Metanephros (tissue), 1 donor: ENCODE measurements around the gene TMEM190. TPM values are rescaled to one million over a fixed set of nuclear protein-coding genes. Genes with fewer than 3 reads are reported as not detected.

Source experiments
- total RNA-seq: library from RNA; depleted of rRNA; stranded (reverse); fragments of >200 nt; gene quantifications from one replicate; pipeline ENCODE4 v1.2.3, GENCODE V29; 2014

Gene TMEM190
- not detected for total RNA-seq

DNA sequence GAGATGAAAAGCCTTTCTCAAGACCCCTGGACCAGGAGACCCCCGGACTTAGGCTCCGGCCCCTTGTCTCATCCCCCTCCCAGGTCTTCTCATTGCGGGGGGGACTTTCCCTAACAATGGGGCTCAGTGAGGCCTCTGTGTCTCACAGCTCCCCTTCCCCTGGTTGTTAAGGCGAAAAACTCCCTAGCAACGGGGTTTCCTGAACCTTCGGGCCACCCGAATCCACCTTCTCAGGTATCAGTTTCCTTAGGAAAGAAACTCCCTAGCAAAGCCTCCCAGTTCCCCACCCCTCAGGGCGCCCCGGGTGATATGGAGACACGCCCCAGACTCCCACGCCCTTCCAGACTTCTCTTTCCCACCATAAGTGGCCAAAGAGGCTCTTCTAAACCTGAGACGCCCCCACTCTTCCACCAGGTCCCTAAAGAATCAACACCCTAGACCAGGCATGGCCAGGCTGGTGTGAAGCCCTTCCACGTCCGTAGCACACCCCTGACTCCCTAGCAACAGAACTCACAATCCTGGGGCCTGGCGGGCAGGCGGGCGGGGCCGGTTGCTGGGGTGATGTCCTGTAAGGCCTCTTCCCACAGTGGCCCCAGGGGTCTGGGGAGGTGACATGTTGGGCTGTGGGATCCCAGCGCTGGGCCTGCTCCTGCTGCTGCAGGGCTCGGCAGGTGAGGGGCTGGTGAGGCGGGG lies at the start of gene TMEM190:
TMEM190 (plus strand) TSS at position 586 of the 693 bp plus-strand sequence; CDS start at position 614, 28 bp downstream.

DNA sequence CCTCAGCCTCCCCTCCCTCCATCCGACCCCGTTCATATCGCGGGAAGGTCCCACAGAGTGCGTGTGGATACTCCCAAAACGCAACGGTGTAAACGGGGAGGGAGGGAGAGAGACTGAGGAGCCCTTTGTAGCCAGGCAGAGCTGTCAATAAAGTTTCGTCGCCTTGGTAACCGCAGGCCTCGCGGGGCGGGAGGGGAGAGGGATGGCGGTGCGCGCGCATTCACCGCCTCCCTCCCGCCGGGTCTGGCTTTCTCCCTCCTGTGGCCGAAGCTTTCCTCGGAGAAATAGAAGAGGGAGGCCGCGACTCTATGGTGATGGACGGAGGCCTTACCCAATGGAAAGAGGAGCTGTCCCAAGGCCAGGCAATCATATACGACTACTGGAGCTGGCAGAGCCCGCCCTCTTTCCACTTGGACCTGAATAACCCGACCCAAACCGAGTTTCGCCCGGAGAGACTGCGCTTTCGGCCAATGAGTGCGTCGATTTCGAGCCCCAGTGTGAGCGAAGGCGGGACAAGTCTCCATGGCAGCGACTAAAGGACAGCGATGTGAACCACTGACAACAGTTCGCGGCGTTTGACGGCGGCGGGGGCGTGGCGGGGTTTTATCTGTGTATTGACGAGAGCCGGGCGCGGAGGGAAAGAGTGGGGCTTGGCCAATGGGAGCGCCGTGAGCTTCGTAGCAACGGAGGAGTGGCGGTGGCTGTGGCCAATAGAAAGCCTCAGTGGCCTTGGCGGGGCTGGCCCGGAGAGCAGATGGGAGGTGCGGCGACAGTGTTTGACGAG lies 37.3 kb upstream of the TMEM190 start, which contains the start of gene KMT5C:
KMT5C (plus strand) TSS at position 772 of the 784 bp plus-strand sequence. CDS start 2,061 bp downstream, outside the sequence.

GRCh38 chr19:55354698-55355212 lies 21.9 kb upstream of the TMEM190 start, which contains the start of gene COX6B2:
Gene COX6B2, minus strand, starts transcription at chr19:55354719. Its CDS starts 198 bp downstream, at chr19:55354521.

GRCh38 chr19:55362990-55363716 lies 13.5 kb upstream of the TMEM190 start, which contains the start of gene GARIN5B:
Gene GARIN5B, minus strand, starts transcription at chr19:55363260. Its CDS starts 194 bp downstream, at chr19:55363066.

GRCh38 chr19:55370305-55370988 lies 6.2 kb upstream of the TMEM190 start, which contains the start of gene IL11:
Gene IL11, minus strand, starts transcription at chr19:55370463. Its CDS starts 153 bp downstream, at chr19:55370310.

GRCh38 chr19:55384131-55384919 lies 7.7 kb downstream of the TMEM190 start, which contains the start of gene TMEM238:
Gene TMEM238, minus strand, starts transcription at chr19:55384292. Its CDS starts 33 bp downstream, at chr19:55384259.

DNA sequence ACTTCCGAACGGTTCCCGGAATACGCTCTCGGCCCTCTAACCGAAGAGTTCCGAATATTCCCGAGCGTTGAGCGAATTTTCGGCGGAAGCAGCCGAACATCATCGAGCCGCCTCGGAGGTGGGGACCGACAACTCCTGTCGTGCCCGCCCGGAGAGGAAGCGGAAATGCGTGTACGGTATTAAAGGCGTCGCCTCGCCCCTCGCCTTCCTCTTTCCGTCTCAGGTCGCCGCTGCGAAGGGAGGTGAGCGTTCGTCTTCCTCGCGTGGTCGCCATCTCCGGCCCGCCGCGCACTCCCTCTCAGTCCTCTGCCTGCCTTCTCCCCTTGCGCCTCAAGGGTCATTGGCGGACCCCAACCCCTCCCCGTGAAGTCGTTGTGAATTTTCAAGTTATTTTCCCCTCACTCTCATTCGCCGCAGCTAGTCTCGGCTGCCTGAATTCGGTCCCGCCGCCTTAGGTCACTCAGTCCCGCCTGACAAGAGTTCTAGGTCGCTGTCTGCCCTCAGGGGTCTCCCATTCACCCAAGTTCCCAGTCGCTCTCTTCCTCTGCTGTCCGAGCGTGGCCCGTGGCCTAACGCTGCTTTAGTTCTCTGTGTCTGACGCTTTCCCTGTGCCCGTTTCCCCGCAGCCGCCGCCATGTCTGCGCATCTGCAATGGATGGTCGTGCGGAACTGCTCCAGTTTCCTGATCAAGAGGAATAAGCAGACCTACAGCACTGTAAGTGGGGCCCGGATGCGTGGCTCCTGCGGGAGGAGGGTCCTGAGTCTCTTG lies 9.3 kb downstream of the TMEM190 start, which contains the start of gene RPL28:
RPL28 (plus strand) TSS at position 209 of the 769 bp plus-strand sequence; CDS start at position 635, 426 bp downstream.

DNA sequence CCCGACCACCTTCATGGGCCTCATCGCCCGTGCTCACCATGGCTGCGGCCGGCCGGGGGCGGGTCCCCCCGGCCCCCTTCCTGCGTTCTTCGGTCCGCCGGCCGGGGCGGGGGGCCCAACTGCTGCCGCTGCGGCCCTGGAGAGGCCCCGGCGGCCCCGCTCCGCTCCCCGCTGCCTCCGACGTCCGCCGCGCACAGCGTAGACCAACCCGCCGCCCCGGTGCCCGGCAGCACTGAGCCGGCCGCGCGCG lies 30.8 kb downstream of the TMEM190 start, which contains the start of gene UBE2S:
UBE2S (minus strand) TSS at position 239 of the 250 bp plus-strand sequence; CDS start at position 40, 199 bp downstream.

Other genes starting within 250 kb of the TMEM190 start
- 26.9 TPM for gene TNNT1, start 227.6 kb upstream of the TMEM190 start, total RNA-seq
- 1.1 TPM for gene TNNI3, start 219.1 kb upstream of the TMEM190 start, total RNA-seq
- 5.2 TPM for gene DNAAF3, start 210.2 kb upstream of the TMEM190 start, total RNA-seq
- not detected for gene SYT5, start 196.5 kb upstream of the TMEM190 start, total RNA-seq
- gene PTPRH, start 167.3 kb upstream of the TMEM190 start, total RNA-seq, result 0.76 TPM
- 1.3 TPM for gene TMEM86B, start 148.1 kb upstream of the TMEM190 start, total RNA-seq
- gene PPP6R1, start 117.8 kb upstream of the TMEM190 start, total RNA-seq, result 37.1 TPM
- 28.1 TPM for gene HSPBP1, start 96.7 kb upstream of the TMEM190 start, total RNA-seq
- 11.2 TPM for gene BRSK1, start 92.8 kb upstream of the TMEM190 start, total RNA-seq
- gene TMEM150B, start 51.5 kb upstream of the TMEM190 start, total RNA-seq, result 2.1 TPM
- gene KMT5C, start 37.0 kb upstream of the TMEM190 start, total RNA-seq, result 22.5 TPM
- 0.12 TPM for gene COX6B2, start 22.1 kb upstream of the TMEM190 start, total RNA-seq
- gene GARIN5B, start 13.6 kb upstream of the TMEM190 start, total RNA-seq, result not detected
- gene IL11, start 6.4 kb upstream of the TMEM190 start, total RNA-seq, result 0.41 TPM
- 1.6 TPM for gene TMEM238, start 7.5 kb downstream of the TMEM190 start, total RNA-seq
- 334 TPM for gene RPL28, start 9.1 kb downstream of the TMEM190 start, total RNA-seq
- 21.2 TPM for gene UBE2S, start 31.0 kb downstream of the TMEM190 start, total RNA-seq
- gene SHISA7, start 66.5 kb downstream of the TMEM190 start, total RNA-seq, result 0.12 TPM
- gene ISOC2, start 84.8 kb downstream of the TMEM190 start, total RNA-seq, result 80.6 TPM
- gene C19orf85, start 87.9 kb downstream of the TMEM190 start, total RNA-seq, result not detected
- 5.6 TPM for gene ZNF628, start 99.8 kb downstream of the TMEM190 start, total RNA-seq
- 19.6 TPM for gene NAT14, start 108.4 kb downstream of the TMEM190 start, total RNA-seq
- gene SSC5D, start 111.6 kb downstream of the TMEM190 start, total RNA-seq, result 5.3 TPM
- gene SBK2, start 160.3 kb downstream of the TMEM190 start, total RNA-seq, result 0.35 TPM
- not detected for gene SBK3, start 168.7 kb downstream of the TMEM190 start, total RNA-seq
- gene ZNF579, start 204.0 kb downstream of the TMEM190 start, total RNA-seq, result 10.0 TPM
- 9.2 TPM for gene FIZ1, start 222.7 kb downstream of the TMEM190 start, total RNA-seq
- gene ZNF524, start 223.5 kb downstream of the TMEM190 start, total RNA-seq, result 13.3 TPM
- gene ZNF865, start 228.8 kb downstream of the TMEM190 start, total RNA-seq, result 10.3 TPM
- 14.7 TPM for gene ZNF784, start 247.7 kb downstream of the TMEM190 start, total RNA-seq